ENCODE data around the gene CAMK4.

The CAMK4 gene

GRCh38 chr5:111528056-111528455, 303.9 kb downstream of the CAMK4 start:
- H3K4me1 ChIP-seq (ENCODE audit: insufficient read depth, low read length) = no peaks in the 10 kb centered on the region; the same call in 1 of the 2 replicates
- H3K27ac ChIP-seq (ENCODE audit: low read length) = no peak overlapping the region
- H3K36me3 ChIP-seq (ENCODE audit: insufficient read depth, low read depth, low read length) = no peaks in the 10 kb centered on the region
- H3K4me3 ChIP-seq (ENCODE audit: low read length) = no peak overlapping the region
- no peaks in the 10 kb centered on the region for H3K9me3 ChIP-seq (ENCODE audit: insufficient read depth, low read depth, low read length)
- no peak overlapping the region for H3K9ac ChIP-seq (ENCODE audit: low read depth, low read length)
- H3K27me3 ChIP-seq (ENCODE audit: insufficient read depth, low read length) = no peaks in the 10 kb centered on the region

GRCh38 chr5:111530298-111530740, 306.1 kb downstream of the CAMK4 start:
- H3K9ac ChIP-seq (ENCODE audit: low read depth, low read length) = no peak overlapping the region
- H3K27ac ChIP-seq (ENCODE audit: low read length) = no peak overlapping the region
- H3K4me3 ChIP-seq (ENCODE audit: low read length) = no peak overlapping the region
- H3K9me3 ChIP-seq (ENCODE audit: insufficient read depth, low read depth, low read length) = no peaks in the 10 kb centered on the region
- no peaks in the 10 kb centered on the region for H3K36me3 ChIP-seq (ENCODE audit: insufficient read depth, low read depth, low read length)
- H3K27me3 ChIP-seq (ENCODE audit: insufficient read depth, low read length) = no peaks in the 10 kb centered on the region
- H3K4me1 ChIP-seq (ENCODE audit: insufficient read depth, low read length) = no peaks in the 10 kb centered on the region; the same call in 1 of the 2 replicates

- H3K4me1 ChIP-seq (ENCODE audit: insufficient read depth, low read length) = no peaks in the 10 kb centered on the region; the same call in 1 of the 2 replicates
- no peak overlapping the region for H3K27ac ChIP-seq (ENCODE audit: low read length)
- H3K36me3 ChIP-seq (ENCODE audit: insufficient read depth, low read depth, low read length) = no peaks in the 10 kb centered on the region
- no peak overlapping the region for H3K4me3 ChIP-seq (ENCODE audit: low read length)
- H3K9me3 ChIP-seq (ENCODE audit: insufficient read depth, low read depth, low read length) = no peaks in the 10 kb centered on the region
- H3K27me3 ChIP-seq (ENCODE audit: insufficient read depth, low read length) = no peaks in the 10 kb centered on the region
- H3K9ac ChIP-seq (ENCODE audit: low read depth, low read length) = no peak overlapping the region
Measured at GRCh38 chr5:111532886-111533582, 308.9 kb downstream of the CAMK4 start.

GRCh38 chr5:111535879-111536549, 311.8 kb downstream of the CAMK4 start:
- H3K27ac ChIP-seq (ENCODE audit: low read length) = no peak overlapping the region
- H3K4me1 ChIP-seq (ENCODE audit: insufficient read depth, low read length) = no peaks in the 10 kb centered on the region; the same call in 1 of the 2 replicates
- H3K4me3 ChIP-seq (ENCODE audit: low read length) = no peak overlapping the region
- no peaks in the 10 kb centered on the region for H3K9me3 ChIP-seq (ENCODE audit: insufficient read depth, low read depth, low read length)
- H3K9ac ChIP-seq (ENCODE audit: low read depth, low read length) = no peak overlapping the region
- no peaks in the 10 kb centered on the region for H3K36me3 ChIP-seq (ENCODE audit: insufficient read depth, low read depth, low read length)
- H3K27me3 ChIP-seq (ENCODE audit: insufficient read depth, low read length) = no peaks in the 10 kb centered on the region

GRCh38 chr5:111537141-111538024, 313.2 kb downstream of the CAMK4 start:
- H3K27me3 ChIP-seq (ENCODE audit: insufficient read depth, low read length) = no peaks in the 10 kb centered on the region
- no peak overlapping the region for H3K4me3 ChIP-seq (ENCODE audit: low read length)
- H3K36me3 ChIP-seq (ENCODE audit: insufficient read depth, low read depth, low read length) = no peaks in the 10 kb centered on the region
- H3K27ac ChIP-seq (ENCODE audit: low read length) = no peak overlapping the region
- no peaks in the 10 kb centered on the region; the same call in 1 of the 2 replicates for H3K4me1 ChIP-seq (ENCODE audit: insufficient read depth, low read length)
- no peak overlapping the region for H3K9ac ChIP-seq (ENCODE audit: low read depth, low read length)
- H3K9me3 ChIP-seq (ENCODE audit: insufficient read depth, low read depth, low read length) = no peaks in the 10 kb centered on the region

All from iPS-20b (cell line).